Measurements from ENCODE around the gene TMEM95. TPM values are rescaled to one million over a fixed set of nuclear protein-coding genes. Genes with fewer than 3 reads are reported as not detected.

Gene TMEM95, protein sequence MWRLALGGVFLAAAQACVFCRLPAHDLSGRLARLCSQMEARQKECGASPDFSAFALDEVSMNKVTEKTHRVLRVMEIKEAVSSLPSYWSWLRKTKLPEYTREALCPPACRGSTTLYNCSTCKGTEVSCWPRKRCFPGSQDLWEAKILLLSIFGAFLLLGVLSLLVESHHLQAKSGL
- not detected in 2 replicates for polyA plus RNA-seq (2014; cell fraction: cytosol; rRNA removed)
- polyA plus RNA-seq (2014; cell fraction: nucleus; rRNA removed) = not detected in 2 replicates

DNA sequence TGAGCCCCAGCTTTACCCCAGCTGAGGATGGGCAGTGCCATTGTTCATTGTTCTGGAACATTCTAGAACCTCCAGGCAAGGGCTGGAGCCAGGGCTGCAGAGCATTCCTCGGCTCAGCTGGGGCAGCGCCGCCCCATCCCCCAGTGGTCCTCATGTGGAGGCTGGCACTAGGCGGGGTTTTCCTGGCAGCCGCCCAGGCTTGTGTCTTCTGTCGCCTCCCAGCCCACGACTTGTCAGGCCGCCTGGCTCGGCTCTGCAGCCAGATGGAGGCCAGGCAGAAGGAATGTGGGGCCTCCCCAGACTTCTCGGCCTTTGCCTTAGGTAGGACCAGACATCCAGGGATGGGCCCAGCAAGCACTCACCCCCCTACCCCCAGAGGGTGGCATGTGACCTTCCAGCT lies at the start of gene TMEM95:
Gene TMEM95, plus strand, starts transcription at position 104 of the 400 bp plus-strand sequence. Its CDS starts 49 bp downstream, at position 153.
- no peak for DNase-seq (ENCODE audit: low spot score)

DNA sequence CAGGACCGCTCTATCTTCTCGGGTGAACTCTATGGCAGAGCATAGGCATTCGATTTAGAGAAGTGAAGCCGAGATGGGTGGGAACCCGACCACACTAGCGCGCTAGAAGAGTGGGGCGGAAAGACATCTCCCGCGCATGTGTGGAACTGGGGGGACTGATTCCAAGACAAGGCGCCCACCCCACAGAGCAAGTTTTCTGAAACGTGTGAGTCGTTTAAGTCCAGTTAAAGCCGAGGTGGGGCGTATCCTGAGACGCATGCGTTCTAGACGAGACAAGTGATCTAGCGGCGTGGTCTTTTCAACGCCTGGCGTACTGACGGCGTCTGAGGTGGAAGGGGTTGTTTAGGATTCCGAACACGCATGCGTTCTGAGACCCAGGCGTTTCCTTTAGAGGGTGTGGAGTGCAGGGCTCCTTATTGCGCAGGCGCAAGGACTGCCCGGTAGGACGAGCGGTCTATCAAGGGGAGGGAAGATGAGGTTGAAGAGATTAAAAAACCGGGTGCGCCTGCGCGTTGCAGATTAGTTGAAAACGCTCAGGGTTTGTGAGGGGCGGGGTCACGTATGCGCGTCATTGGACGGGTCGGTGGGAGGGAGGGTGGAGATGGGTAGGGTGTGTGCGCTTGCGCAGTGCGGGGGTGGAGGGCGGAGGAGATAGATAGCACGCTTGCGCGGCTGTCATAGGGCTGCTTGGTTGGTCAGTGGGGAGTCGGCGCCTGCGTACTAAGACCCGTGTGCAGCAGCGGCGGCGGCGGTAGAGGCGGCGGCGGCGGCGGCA lies 47.9 kb upstream of the TMEM95 start, which contains the start of gene EIF5A:
Gene EIF5A, plus strand, starts transcription at position 718 of the 775 bp plus-strand sequence. CDS start 2,008 bp downstream, outside the sequence.
- peak; percentile 100 for DNase-seq (ENCODE audit: low spot score)

DNA sequence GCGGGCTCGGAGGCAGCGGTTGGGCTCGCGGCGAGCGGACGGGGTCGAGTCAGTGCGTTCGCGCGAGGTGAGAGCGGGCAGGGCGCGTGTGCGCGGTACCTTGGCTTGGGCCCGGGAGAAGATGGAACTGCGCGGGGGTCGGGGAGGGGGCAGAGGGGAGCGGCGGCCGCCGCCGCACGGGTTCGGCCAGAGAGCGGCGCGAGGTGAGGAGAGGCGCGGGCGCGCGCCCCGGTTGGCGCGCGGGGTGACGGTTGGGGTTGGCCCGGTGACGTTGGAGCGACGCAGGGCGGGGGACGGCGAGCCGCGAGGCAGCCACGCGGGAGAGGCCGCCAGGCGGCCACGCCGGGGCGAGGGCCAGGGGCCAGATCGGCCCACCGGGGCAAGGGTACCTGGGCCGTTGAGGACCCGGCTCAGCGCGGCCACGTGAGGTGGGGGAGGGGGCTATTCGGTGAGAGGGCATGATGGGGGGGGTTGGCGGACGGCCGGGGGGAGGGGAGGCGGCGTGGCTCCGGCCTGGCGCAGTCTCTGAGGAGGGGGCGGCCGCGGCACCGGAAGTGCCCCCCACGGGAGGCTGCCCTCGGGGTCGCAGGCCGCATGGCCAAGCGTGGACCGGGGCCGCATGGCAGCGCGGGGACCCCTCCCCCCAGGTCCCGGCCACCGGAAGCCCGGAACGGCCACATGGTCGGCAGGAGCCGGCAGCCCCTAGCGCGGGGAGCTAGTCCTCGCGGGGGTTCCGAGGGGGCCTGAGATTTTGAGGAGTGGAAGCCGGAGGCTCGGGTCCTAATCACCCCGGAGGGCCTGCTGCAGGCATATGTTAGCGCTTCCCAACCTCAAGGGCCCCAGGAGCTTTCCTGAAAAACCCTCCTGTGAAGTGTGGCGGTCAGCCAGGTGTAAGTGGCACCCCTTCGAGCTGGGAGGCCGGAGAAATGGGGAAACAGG lies 47.0 kb upstream of the TMEM95 start:
- no peak for DNase-seq (ENCODE audit: low spot score)

DNA sequence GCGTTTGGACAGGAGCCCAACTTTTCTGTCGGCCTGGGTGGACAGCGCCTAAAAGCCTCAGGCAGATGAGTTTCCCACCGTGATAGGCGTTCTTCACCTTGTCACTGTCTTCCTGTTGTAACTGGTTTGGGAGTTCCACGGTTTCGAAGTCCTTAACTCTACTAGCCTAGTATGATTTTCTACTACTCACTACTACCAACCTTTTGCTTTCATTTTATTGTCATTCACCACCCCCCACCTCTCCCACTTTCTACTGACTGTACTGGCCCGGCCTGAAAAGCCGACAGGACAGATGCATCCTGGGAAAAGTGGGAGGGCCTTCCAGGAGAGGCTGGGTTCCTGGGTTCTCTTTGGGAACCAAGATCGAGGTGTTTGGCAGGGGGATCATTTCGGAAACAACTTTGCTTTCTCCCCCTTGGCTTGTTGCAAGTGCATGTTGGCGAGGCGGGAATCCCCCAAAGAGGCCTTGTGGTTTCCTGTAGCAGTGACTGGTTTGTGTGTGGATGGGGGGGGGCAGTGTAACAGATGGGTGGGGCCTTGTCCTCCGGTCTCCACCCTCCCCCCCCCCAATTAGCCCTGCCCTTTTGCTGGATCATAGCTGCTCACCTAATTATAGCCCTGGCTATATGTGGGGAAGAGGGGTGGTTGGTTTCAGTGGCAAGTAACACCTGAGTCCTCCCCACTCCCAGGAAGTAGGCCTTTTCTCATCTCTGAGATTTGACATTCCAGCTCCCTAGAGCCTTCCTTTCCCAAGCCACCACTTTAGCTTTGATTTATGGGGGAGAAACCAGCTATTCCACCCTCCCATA lies 46.1 kb upstream of the TMEM95 start:
- peak; percentile 77 for DNase-seq (ENCODE audit: low spot score)

DNA sequence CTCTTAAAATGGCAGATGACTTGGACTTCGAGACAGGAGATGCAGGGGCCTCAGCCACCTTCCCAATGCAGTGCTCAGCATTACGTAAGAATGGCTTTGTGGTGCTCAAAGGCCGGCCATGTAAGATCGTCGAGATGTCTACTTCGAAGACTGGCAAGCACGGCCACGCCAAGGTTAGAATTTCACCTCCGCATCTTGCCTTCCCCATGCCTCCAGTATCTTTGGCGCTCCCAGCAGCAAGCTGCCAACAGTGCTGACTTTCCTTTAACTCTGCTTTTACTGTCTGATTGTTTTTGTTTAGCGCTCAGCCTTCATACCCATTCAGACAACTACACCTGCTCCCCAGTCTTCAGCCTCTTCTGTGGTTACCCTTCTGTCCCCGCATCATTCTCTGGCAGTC lies 45.3 kb upstream of the TMEM95 start:
- DNase-seq (ENCODE audit: low spot score) = no peak

DNA sequence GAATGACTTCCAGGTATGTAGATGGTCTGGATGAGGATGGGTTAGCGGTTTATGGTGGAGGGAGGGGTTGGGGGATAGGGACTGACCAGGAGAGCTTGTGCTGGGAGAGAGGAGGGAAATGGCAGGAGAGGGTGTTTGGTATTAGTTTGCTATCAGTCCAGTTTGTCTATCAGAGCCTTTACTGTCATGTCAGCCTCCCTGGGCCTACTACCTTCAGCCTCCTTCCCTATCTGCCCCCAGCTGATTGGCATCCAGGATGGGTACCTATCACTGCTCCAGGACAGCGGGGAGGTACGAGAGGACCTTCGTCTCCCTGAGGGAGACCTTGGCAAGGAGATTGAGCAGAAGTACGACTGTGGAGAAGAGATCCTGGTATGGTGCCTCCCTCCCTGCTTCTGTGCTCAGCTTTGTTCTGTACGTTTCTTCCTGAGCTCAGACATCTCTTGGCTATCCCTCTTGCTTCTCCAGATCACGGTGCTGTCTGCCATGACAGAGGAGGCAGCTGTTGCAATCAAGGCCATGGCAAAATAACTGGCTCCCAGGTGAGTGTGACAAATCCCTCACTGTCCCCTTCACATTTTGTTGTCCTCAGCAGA lies 43.7 kb upstream of the TMEM95 start:
- DNase-seq (ENCODE audit: low spot score) = no peak

DNA sequence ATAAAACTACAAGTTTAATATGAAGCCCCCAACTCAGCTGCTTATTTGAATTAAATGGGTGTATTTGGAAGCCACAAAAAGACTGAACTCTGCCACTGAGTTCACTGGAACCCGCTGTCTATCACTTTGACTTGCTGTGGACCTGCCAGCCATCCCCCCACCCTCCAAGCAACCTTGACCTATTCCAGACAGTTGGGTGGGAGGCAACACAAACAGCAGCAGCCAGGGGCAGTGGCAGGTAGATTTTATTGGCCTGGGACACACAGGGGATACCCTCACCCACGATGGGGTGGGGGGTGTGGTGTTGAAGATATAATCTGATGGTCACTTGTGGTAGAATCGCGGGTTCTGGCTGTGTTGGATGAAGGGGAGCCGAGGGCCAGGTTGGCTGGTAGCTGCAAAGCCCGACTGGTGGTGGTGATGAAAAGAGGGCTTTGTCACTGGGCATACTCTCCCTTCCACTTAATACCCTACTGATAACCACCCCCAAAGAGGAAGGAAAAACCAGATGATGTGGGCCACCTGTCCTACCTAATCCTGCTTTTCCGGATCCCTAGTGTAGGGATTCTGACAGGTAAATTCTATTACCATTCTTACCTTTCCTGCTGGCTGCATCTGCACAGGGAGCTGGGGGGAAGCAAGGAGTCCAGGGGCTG lies 42.4 kb upstream of the TMEM95 start:
- no peak for DNase-seq (ENCODE audit: low spot score)

DNA sequence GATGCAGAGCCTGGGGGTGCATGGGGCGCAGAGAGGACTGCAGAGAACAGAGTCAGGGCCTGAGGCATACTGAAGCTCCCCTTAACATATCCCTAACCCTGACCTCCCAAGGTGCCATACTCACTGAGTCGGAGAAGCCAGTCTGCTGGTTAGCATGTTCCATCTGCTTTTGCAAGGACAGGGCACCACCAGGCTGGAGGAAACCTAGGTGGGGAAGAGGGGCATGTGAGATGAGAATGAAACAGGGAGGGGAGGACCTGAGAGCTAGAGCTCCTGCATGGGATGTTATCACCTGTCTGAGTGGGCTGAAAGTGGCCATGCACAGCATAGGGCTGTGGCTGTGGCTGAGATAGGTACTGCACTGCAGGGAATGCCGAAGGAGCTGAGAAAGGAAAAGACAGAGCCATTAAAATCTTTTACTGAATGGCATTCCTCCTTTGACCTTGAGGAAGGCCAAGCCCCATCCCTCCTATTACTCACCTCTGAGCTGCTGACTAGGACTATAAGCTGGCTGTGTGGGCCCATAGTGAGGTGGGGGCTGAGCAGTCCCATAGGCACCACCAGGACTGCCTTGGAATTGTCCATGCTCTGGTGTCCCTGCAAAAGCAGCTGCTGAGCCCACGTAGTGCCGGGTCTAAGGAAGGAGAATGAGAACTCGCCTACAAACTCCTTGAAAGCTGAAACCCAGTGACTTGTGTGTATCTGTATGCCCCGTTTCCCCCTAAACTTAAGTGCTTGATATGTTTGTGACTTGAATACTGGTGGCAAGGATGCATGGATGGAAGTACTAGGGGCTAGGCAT lies 41.7 kb upstream of the TMEM95 start:
- no peak for DNase-seq (ENCODE audit: low spot score)

DNA sequence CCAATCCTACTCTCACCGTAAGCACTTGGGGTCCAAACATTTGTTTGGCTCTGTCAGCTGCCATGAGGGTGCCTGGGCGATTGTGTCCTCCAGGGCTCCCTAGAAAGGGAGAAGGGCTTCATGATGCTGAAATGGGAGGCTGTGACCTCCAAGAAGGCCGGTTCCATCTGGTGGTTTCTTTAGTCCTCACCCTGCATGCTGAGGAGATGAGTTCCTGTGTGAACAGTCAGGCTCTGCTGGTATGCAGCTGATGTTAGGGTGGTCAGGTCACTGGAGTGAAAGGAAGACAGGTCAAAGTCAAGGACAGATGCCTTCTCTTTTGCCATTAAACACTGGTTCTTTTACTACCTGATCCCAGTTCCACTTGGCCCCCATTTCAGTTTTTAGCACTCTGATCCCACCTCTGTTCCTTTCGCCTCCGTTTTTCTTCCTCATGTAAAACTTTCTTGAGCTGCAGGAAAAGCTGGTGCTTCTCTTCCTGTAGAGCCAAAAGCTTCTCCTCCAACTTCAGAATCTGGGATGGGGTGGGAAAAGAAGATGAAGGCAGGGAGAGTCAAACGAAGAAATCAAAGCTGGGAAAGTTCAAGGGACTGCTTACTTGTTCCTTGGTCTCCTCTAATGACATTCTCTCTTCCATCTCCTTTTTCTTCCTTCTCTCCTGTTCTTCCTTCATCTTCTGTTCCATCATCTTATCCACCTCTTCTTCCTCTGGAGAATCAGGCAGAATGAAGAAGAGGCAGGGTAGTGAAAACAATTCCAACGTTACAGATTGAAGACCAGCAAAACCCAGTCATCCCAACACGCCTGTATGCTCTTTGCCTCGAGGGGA lies 40.9 kb upstream of the TMEM95 start:
- no peak for DNase-seq (ENCODE audit: low spot score)

DNA sequence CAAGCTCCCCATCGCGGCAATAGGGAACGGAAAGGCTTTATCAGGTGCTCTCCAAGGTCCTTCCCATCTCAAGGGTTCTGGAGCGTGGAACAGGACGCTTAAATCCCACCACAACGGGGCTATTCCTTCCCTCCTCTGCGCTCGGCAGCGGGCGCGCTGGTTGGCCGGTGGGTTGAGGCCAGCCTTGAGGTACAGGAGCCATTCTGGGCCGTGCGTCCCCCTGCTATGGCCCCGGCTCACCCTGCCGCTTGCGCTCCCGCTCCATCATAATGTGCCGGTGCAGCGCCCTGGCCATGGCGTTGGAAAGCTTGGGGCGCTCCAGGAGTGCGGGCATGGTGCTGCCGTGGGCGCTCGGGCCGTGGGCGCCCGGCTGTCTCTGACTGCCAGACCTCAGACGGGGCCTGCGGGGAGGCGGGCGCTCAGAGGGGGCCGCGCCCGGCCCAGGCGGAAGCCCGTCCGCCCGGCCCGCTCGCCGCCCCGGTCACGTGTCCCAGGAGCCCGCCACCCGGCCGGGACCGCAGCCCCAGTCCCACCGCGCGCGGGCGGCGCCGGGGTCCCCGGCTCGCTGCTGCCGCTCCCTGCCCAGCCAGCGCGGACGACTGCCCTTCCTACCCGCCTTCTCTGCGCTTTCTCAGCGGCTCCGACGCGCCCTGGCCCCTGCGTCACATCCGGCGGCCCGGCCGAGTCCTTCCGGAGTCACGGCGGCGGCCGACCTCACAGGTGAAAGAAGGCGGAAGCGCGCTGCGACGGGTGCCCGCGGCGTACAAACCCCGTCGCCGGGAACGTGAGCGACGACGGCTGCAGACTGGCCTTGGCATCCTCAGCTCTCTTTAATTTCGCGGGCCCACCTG lies 40.0 kb upstream of the TMEM95 start, which contains the start of gene GPS2:
Gene GPS2, minus strand, starts transcription at position 642 of the 851 bp plus-strand sequence. Its CDS starts 308 bp downstream, at position 334.
- DNase-seq (ENCODE audit: low spot score) = peak; percentile 87

DNA sequence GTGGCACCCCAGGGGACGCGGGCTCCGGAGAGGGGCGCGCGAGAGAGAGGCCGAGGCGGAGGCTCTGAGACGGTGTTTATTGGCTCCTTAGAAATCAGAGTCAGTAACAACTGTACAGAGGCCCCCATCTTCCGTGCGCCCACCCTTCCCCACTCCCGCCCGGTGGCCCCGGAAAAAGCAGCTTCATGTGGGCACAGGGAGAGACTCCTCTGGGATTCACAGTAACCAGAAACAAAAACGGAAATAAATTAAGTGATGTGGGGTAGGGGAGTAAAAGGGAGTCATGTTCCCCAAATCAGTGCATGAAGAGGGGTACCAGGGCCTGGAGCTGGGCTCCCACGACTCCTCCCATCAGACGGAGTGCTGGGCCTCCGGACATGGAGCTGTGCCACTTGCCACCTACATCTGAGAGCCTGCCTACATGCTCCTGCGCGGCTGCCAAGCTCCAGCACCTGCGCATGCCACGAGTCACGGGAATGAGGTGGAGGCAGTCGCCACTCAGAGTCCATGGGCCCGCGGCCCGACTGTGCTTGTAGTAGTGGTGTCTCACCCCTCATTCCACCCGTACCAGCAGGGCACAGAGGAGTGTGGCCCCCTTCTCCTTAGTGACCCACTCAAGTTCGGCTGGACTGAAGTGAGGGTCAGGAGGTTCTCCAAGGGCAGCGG lies 39.3 kb upstream of the TMEM95 start:
- no peak for DNase-seq (ENCODE audit: low spot score)

DNA sequence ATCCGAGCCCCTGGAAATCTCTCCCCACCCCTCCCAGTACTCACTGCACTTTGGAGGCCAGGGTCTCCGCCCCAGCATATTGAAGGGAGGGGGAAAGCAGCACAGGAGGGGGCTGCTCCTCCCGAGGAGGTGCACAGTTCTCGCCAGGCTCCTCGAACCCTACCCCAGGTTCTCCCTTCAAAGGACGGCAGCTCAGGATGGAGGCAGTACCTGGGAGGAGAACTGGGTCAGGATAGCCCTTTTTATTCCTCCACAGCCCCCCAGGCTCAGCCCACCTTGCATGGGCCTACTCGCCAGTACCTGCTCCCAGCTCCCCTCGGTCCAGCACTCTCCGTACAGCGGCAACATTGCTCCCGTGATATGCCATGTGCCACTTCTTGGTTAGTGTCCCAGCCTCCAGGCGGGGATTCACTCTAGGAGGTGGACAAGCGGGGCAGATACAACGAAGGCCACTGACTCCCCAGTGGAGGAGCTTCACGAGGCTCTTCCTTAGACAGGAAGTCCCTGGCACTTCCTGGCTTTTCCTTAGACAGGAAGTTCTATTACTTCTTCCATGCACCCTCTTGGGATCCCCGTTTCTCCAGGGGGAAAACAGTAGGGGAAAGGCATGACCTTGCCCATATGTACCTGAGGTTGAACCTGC lies 37.7 kb upstream of the TMEM95 start:
- no peak for DNase-seq (ENCODE audit: low spot score)

DNA sequence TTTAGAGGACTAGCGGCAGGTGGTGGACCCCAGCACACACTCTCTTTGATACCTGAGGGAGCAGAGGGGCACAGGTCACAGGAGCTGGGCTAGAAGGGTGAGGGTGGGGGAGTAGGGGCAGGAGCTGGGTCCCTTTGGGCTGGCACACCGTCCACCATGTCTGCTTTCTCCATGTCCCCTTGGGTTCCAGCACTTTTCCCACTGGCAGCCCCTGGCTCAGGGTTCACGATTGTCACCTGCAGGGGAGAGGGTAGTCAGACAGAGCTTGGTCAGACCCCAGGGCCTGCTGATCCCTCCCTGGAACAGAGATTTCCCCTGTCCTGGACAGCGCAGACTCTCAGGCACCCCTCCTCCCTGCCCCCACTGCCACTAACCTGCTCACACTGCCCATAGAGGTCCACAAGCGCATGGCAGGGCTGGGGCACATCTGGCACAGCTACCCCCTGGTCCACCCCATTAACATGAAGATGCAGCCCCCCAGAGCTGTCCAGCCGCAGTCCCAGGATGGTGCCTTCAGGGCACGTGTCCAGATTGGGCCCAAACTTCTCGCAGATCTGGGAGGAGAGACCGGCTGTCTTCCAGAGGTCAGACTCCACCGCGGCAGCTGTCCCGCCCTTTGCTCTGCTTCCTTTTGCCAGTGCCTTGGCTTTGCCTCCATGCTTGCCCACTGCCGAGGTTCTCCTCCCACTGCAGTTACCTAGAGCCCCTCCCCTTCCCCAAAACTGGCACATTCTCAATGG lies 36.7 kb upstream of the TMEM95 start:
- DNase-seq (ENCODE audit: low spot score) = no peak

DNA sequence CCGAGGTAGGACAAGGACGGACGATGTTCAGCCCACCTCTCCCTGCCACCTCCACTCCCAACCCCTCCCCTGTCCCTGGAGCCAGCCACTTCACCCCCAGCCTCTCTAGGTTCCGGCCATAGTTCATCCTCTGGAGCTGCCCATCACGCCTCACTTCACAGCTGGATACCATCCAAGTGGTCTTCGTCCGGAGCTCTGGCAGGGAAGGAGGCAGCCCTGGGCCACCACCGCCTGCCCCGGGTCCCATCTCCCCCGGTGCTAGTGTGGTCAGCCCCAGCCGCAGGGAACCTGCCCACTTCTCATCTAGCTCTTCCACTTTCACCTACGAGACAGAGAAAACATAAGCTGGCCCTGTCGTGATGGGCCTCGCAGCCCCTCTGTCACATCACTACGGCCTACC lies 33.5 kb upstream of the TMEM95 start:
- DNase-seq (ENCODE audit: low spot score) = no peak

DNA sequence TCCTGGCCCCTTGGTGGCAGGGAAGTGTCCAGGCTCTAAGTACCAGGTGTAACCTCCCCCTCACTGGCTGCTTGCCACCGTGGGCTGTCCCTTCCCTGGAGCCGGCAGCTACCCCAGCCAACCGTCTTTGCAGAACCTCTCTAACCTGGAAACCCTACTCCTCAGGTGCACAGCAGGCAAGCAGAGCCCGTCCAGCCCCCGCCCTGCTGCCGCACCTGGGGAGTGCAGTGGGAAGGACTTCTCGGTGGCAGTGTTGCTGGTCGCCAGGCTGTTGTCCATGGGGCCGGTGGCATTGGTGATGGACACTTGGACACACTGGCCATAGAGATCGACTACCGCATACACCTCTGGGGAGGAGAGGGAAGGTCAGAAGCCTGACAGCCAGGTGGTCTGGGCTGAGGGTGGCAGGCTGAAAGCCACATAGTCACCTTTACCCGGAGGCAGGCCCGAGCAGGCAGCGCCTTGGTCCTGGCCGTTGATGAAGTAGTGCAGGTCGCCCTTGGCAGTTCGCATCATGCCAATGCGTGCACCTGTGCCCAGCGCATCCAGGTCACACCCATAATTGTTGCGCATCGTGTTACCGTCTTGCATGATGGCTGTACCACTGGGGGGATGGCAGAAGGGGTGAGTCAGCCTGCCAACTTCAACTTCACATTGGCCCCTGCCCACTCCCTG lies 32.3 kb upstream of the TMEM95 start:
- no peak for DNase-seq (ENCODE audit: low spot score)
